Measurements from ENCODE around the gene LCN9.

Gene LCN9

DNA sequence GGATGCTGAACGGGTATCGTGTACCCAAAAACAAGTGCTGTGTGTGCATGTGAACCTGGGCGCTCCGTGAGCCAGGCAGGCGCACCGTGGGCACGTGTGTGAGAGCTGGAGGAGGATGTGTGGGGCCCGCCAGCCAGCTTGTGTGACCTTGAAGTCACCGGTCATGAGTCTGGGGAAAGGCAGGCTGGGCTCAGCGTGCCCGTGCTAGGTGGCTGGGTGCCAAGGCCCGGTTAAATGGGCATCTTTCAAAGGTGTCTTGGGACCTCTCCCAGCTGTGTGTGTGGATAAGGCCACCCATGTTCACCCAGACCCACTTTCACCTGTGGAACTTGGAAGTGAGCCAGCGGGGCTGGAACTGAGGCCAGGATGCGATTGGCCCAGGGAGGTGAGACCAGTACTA, 42.3 kb downstream of the LCN9 start:
- no peak for TF ChIP-seq POLR2A (IDR thresholded peaks at IDR 0.05; ENCODE audit: extremely low read depth, insufficient read length)
- no peak for DNase-seq (ENCODE audit: low read depth)
- no peak overlapping the region for H3K4me3 ChIP-seq (ENCODE audit: low read depth, low read length)

DNA sequence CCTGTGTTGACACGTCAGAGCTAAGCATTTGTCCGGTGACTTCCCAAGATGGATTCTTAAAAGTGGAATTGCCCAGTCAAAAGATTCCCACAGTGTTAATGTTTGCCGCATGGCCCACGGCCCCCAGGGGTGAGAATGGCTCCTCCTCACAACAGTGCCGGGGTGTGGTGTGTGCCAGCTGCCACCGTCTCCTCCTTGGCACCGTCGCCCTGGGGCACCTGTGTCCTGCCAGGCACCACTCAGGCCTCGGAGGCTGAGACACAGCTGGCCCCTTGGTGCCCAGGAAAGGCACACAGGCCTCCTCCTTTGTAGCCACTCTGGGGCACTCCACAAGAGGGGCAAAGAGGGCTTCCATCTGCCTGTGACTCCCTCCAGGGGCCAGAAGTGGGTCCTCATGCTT, 43.2 kb downstream of the LCN9 start:
- TF ChIP-seq, protein P1, sequence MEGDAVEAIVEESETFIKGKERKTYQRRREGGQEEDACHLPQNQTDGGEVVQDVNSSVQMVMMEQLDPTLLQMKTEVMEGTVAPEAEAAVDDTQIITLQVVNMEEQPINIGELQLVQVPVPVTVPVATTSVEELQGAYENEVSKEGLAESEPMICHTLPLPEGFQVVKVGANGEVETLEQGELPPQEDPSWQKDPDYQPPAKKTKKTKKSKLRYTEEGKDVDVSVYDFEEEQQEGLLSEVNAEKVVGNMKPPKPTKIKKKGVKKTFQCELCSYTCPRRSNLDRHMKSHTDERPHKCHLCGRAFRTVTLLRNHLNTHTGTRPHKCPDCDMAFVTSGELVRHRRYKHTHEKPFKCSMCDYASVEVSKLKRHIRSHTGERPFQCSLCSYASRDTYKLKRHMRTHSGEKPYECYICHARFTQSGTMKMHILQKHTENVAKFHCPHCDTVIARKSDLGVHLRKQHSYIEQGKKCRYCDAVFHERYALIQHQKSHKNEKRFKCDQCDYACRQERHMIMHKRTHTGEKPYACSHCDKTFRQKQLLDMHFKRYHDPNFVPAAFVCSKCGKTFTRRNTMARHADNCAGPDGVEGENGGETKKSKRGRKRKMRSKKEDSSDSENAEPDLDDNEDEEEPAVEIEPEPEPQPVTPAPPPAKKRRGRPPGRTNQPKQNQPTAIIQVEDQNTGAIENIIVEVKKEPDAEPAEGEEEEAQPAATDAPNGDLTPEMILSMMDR (IDR thresholded peaks at IDR 0.05; ENCODE audit: low read depth, low read length), result no peak
- no peak for TF ChIP-seq MYC (IDR thresholded peaks at IDR 0.05; ENCODE audit: low read depth, low read length)
- TF ChIP-seq POLR2A (IDR thresholded peaks at IDR 0.05; ENCODE audit: extremely low read depth, insufficient read length), result no peak
- TF ChIP-seq, protein P2, sequence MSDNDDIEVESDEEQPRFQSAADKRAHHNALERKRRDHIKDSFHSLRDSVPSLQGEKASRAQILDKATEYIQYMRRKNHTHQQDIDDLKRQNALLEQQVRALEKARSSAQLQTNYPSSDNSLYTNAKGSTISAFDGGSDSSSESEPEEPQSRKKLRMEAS (IDR thresholded peaks at IDR 0.05; ENCODE audit: low read depth, low read length), result no peak
- no peak for DNase-seq (ENCODE audit: low read depth)

DNA sequence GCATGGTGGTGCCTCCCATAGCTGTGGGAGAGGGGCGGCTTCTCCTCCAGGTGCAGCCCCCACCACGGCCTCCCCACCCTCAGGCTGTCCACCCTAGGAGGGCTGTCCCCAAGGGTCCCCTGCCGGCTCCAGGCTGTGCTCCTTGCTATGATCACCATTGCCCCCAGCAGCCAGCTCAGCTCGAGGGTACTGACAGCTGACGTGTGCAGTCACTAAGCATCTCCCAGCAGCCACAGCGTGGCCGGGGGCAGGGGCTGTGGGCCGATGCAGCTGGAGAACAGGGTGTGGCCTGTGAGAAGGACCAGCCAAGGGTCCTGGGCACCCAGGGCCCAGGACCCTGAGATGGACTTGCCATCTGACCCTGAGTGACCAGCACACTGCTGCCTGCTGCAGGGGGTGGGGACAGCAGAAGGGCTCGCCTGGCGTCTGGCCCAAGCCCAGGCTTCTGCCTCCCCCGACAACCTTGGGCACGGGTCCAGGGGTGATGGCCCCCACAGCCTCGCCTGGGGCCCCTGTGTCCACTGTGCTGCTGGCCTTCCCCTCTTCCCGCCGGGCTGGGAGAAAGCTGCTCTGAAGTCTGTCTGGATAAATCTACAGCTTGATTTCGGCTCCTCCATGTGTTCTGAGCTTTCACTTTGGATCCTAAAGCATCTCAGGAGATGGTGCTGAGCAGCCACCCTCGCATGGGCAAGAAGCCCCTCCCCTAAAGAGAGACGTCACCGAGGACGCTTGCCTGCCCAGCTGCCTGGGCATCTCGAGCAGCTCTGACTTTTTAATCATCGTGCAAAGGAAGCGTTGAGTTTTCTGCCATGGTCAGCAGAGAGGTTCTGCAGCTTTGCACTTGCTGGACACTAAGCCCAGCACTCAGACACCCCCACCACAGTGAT, 44.4 kb downstream of the LCN9 start:
- no peak for DNase-seq (ENCODE audit: low read depth)
- TF ChIP-seq, protein P2 (IDR thresholded peaks at IDR 0.05; ENCODE audit: low read depth, low read length), result no peak
- no peak for TF ChIP-seq MYC (IDR thresholded peaks at IDR 0.05; ENCODE audit: low read depth, low read length)
- TF ChIP-seq POLR2A (IDR thresholded peaks at IDR 0.05; ENCODE audit: extremely low read depth, insufficient read length), result no peak
- TF ChIP-seq, protein P1 (IDR thresholded peaks at IDR 0.05; ENCODE audit: low read depth, low read length), result no peak
- H3K4me3 ChIP-seq (ENCODE audit: low read depth, low read length), result no peak overlapping the region

More for the DNA sequence above, 43.2 kb downstream of the LCN9 start:
- no peak overlapping the region for H3K4me3 ChIP-seq (ENCODE audit: low read depth, low read length)

DNA sequence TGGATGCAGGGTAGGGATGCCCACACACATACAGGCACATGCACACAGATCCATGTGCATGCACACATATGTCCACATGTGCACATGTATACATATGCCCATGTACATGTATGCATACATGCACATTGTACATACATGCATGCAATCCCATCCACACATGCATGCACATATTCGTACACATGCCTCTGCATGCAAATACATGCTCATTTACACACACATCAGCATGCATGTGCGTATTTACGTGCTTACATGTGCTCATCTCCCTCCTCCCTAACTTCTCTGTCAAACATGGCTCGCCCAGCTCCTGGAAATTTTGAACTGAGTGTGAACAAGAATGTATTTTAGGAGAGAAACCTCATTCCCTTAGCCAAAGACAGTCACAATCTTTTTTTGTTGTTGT, 45.1 kb downstream of the LCN9 start:
- no peak for DNase-seq (ENCODE audit: low read depth)
- TF ChIP-seq MYC (IDR thresholded peaks at IDR 0.05; ENCODE audit: low read depth, low read length) (no peak), POLR2A (IDR thresholded peaks at IDR 0.05; ENCODE audit: extremely low read depth, insufficient read length) (no peak)
- TF ChIP-seq, protein P1 (IDR thresholded peaks at IDR 0.05; ENCODE audit: low read depth, low read length), result no peak
- TF ChIP-seq, protein P2 (IDR thresholded peaks at IDR 0.05; ENCODE audit: low read depth, low read length), result no peak
- no peak overlapping the region for H3K4me3 ChIP-seq (ENCODE audit: low read depth, low read length)

DNA sequence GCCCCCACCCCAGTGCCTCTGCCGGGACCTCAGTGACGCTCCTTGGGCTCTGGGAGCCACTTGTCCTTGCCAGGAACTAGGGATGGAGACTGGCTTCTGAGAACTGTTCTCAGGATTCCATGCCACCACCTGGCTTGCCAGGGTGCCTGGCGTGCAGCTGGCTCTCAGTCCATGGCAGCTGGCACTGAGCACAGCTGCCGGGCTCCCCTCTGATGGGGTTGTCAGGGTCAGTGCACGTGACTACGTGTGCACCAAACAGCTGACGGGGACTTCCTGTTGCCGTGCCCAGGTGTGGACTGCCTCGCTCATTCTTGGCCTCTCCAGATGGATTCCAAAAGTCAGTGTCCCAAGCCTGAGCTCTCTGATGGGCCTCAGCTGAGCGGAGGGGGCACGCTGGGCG, 48.3 kb downstream of the LCN9 start:
- DNase-seq (ENCODE audit: low read depth), result no peak
- no peak overlapping the region for H3K4me3 ChIP-seq (ENCODE audit: low read depth, low read length)
- TF ChIP-seq POLR2A (IDR thresholded peaks at IDR 0.05; ENCODE audit: extremely low read depth, insufficient read length) (no peak), MYC (IDR thresholded peaks at IDR 0.05; ENCODE audit: low read depth, low read length) (no peak)
- TF ChIP-seq, protein P1 (IDR thresholded peaks at IDR 0.05; ENCODE audit: low read depth, low read length), result no peak
- TF ChIP-seq, protein P2 (IDR thresholded peaks at IDR 0.05; ENCODE audit: low read depth, low read length), result no peak

DNA sequence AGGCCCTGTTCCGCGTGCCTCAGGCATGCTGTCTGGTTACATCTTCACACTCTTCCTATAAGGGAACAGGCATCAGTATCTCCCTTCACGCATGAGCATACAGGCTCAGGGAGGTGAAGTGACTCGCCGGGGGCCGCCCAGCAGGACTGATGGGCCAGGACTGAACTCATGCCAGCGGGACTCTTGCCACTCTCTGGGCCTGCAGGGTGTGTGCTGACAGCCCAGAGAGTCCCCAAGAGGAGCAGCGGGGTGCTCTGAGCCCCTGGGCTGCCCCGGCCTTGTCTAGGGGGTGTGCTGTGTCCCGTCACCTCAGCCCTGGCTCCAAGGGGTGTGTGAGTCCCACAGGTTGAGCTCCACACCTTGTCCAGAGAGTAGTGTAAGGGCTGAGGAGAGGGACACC, 48.8 kb downstream of the LCN9 start:
- H3K4me3 ChIP-seq (ENCODE audit: low read depth, low read length), result no peak overlapping the region
- DNase-seq (ENCODE audit: low read depth), result no peak
- no peak for TF ChIP-seq MYC (IDR thresholded peaks at IDR 0.05; ENCODE audit: low read depth, low read length)
- TF ChIP-seq POLR2A (IDR thresholded peaks at IDR 0.05; ENCODE audit: extremely low read depth, insufficient read length), result no peak
- TF ChIP-seq, protein P2 (IDR thresholded peaks at IDR 0.05; ENCODE audit: low read depth, low read length), result no peak
- TF ChIP-seq, protein P1 (IDR thresholded peaks at IDR 0.05; ENCODE audit: low read depth, low read length), result no peak

Data from NB4 (cell line).